ENCODE data around the gene GUCY2F.

GRCh38 chrX:109389917-109390316 lies 92.0 kb downstream of the GUCY2F start:
- TF ChIP-seq POLR2A (IDR thresholded peaks at IDR 0.05; ENCODE audit: borderline replicate concordance, extremely low read depth, insufficient read depth, insufficient read length), result no peak
- TF ChIP-seq, protein P1, sequence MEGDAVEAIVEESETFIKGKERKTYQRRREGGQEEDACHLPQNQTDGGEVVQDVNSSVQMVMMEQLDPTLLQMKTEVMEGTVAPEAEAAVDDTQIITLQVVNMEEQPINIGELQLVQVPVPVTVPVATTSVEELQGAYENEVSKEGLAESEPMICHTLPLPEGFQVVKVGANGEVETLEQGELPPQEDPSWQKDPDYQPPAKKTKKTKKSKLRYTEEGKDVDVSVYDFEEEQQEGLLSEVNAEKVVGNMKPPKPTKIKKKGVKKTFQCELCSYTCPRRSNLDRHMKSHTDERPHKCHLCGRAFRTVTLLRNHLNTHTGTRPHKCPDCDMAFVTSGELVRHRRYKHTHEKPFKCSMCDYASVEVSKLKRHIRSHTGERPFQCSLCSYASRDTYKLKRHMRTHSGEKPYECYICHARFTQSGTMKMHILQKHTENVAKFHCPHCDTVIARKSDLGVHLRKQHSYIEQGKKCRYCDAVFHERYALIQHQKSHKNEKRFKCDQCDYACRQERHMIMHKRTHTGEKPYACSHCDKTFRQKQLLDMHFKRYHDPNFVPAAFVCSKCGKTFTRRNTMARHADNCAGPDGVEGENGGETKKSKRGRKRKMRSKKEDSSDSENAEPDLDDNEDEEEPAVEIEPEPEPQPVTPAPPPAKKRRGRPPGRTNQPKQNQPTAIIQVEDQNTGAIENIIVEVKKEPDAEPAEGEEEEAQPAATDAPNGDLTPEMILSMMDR (IDR thresholded peaks at IDR 0.05 in 2 of 3, conservative IDR thresholded peaks at IDR 0.05 in 1 of 3; ENCODE audit: borderline replicate concordance in 1 of 3, insufficient read depth in 1 of 3, low read depth in 2 of 3, low read length in 2 of 3), result no peak
- no peak for TF ChIP-seq POLR2AphosphoS5 (IDR thresholded peaks at IDR 0.05; ENCODE audit: low read depth, low read length)
- TF ChIP-seq ZNF274 (IDR thresholded peaks at IDR 0.05; ENCODE audit: low read depth, low read length), result no peak
- TF ChIP-seq SP1 (IDR thresholded peaks at IDR 0.05; ENCODE audit: low read depth), result no peak
- TF ChIP-seq, protein P2, sequence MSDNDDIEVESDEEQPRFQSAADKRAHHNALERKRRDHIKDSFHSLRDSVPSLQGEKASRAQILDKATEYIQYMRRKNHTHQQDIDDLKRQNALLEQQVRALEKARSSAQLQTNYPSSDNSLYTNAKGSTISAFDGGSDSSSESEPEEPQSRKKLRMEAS (IDR thresholded peaks at IDR 0.05), result no peak
- TF ChIP-seq CEBPB (IDR thresholded peaks at IDR 0.05; ENCODE audit: low read depth), result no peak
- no peak for TF ChIP-seq YY1 (IDR thresholded peaks at IDR 0.05; ENCODE audit: extremely low read depth, insufficient replicate concordance, low read depth, low read length)
- no peak for TF ChIP-seq EZH2phosphoT487 (IDR thresholded peaks at IDR 0.05; ENCODE audit: borderline replicate concordance)
- TF ChIP-seq EGR1 (IDR thresholded peaks at IDR 0.05; ENCODE audit: low read depth), result no peak
- no peak for TF ChIP-seq SIN3A (IDR thresholded peaks at IDR 0.05; ENCODE audit: low read depth)
- TF ChIP-seq, protein P3, sequence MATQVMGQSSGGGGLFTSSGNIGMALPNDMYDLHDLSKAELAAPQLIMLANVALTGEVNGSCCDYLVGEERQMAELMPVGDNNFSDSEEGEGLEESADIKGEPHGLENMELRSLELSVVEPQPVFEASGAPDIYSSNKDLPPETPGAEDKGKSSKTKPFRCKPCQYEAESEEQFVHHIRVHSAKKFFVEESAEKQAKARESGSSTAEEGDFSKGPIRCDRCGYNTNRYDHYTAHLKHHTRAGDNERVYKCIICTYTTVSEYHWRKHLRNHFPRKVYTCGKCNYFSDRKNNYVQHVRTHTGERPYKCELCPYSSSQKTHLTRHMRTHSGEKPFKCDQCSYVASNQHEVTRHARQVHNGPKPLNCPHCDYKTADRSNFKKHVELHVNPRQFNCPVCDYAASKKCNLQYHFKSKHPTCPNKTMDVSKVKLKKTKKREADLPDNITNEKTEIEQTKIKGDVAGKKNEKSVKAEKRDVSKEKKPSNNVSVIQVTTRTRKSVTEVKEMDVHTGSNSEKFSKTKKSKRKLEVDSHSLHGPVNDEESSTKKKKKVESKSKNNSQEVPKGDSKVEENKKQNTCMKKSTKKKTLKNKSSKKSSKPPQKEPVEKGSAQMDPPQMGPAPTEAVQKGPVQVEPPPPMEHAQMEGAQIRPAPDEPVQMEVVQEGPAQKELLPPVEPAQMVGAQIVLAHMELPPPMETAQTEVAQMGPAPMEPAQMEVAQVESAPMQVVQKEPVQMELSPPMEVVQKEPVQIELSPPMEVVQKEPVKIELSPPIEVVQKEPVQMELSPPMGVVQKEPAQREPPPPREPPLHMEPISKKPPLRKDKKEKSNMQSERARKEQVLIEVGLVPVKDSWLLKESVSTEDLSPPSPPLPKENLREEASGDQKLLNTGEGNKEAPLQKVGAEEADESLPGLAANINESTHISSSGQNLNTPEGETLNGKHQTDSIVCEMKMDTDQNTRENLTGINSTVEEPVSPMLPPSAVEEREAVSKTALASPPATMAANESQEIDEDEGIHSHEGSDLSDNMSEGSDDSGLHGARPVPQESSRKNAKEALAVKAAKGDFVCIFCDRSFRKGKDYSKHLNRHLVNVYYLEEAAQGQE (IDR thresholded peaks at IDR 0.05; ENCODE audit: low read depth), result no peak
